Gastroesophageal sphincter (tissue), 4 donors: ENCODE data around the gene DNAAF3. TPM values are rescaled to one million over a fixed set of nuclear protein-coding genes. Genes with fewer than 3 reads are reported as not detected.
"Not testable (repeated sequence)": the region's sequence is repeated elsewhere in the genome, so short reads cannot be mapped to it uniquely, and the experiment has no call there.

ENCODE experiments used
- ATAC-seq: fragments of 150-250 bp; one replicate; pipeline ENCODE4 v1.9.1; 2016; ENCODE audit warnings: mild to moderate bottlenecking, moderate library complexity
- H3K27ac ChIP-seq, 4 donors: fragments of 200-600 bp; sonication (generic) in 3 of 4; 1 replicate in 3 of 4; 2 replicates in 1 of 4; pipeline ENCODE4 v1.5.1; 2016 to 2019
- H3K27me3 ChIP-seq: fragments of 200-600 bp; sonication (generic); one replicate; pipeline ENCODE4 v1.5.1; 2019
- H3K36me3 ChIP-seq, 2 donors: fragments of 200-600 bp; sonication (generic); one replicate each; pipeline ENCODE4 v1.5.1; 2019; ENCODE audit warnings: control low read depth in 1 of 2
- H3K4me1 ChIP-seq, 3 donors: fragments of 200-600 bp; sonication (generic); 1 replicate in 2 of 3; 2 replicates in 1 of 3; pipeline ENCODE4 v1.5.1; 2016 to 2019; ENCODE audit warnings: control low read depth in 2 of 3
- H3K4me3 ChIP-seq, 2 donors: fragments of 200-600 bp; sonication (generic); one replicate each; pipeline ENCODE4 v1.5.1; 2019; ENCODE audit warnings: mild to moderate bottlenecking in 1 of 2, moderate library complexity in 1 of 2
- H3K9me3 ChIP-seq, 3 donors: fragments of 200-600 bp; sonication (generic); one replicate each; pipeline ENCODE4 v1.5.1; 2017 to 2019; ENCODE audit warnings: control low read depth in 2 of 3
- CTCF ChIP-seq, 4 experiments: fragments of 200-600 bp in 2 of 4; fragments of 450-650 bp in 2 of 4; sonication (generic) in 1 of 4; IDR thresholded peaks; one replicate each; pipeline ENCODE4 v1.5.1; 2017 to 2019; ENCODE audit warnings: antibody characterized with exemption in 4 of 4, mild to moderate bottlenecking in 2 of 4, moderate library complexity in 2 of 4
- EP300 ChIP-seq: sonication (generic); formaldehyde crosslinking; IDR thresholded peaks from one replicate; pipeline ENCODE4 v1.6.1; 2017; ENCODE audit warnings: antibody characterized with exemption, mild to moderate bottlenecking
- POLR2A ChIP-seq, 2 donors: fragments of 450-650 bp; IDR thresholded peaks; one replicate each; pipeline ENCODE4 v1.6.1; 2017; ENCODE audit warnings: antibody characterized with exemption in 2 of 2, mild to moderate bottlenecking in 2 of 2, moderate library complexity in 1 of 2
- POLR2AphosphoS5 ChIP-seq: sonication (generic); formaldehyde crosslinking; IDR thresholded peaks from one replicate; pipeline ENCODE4 v1.6.1; 2017; ENCODE audit warnings: antibody characterized with exemption
- WGBS, 2 donors: methylation state at CpG; one replicate each; pipeline ENCODE4 v1.1.5; 2018; ENCODE audit warnings: low coverage in 1 of 2; 5-methylcytosine and 5-hydroxymethylcytosine counted together
- total RNA-seq, 4 donors: library from RNA; depleted of rRNA; stranded (reverse); fragments of >200 nt; gene quantifications; one replicate each; pipeline ENCODE4 v1.1.0, GENCODE V29; 2016

DNAAF3 gene
- total RNA-seq, 4 donors from 2014 or later: 0.42 to 0.52 TPM; not detected in 2

GRCh38 chr19:55206664-55207500, 40.5 kb upstream of the DNAAF3 start:
- H3K4me3 ChIP-seq: peak overlapping the region in 1 of 2 donors; percentile 22
- peak; percentile 17 for TF ChIP-seq POLR2AphosphoS5
- no peak for TF ChIP-seq POLR2A (IDR thresholded peaks at IDR 0.05)
- no peak for TF ChIP-seq CTCF (IDR thresholded peaks at IDR 0.05)
- no peak for TF ChIP-seq EP300
- peaks cover 48% of the 10 kb centered on the region for H3K27me3 ChIP-seq
- H3K27ac ChIP-seq: no peak overlapping the region
- peak; percentile 96 for ATAC-seq
- 37% methylated on average over 10 of the region's 29 CpGs; no CpG with 5 or more reads in 1 of the 2 donors for WGBS, 2 donors
- H3K4me1 ChIP-seq: peaks cover 0 to 10% (median 6%) of the 10 kb centered on the region in 3 donors
- H3K36me3 ChIP-seq: no peaks in the 10 kb centered on the region
- peaks cover 0 to under 1% (median 0%) of the 10 kb centered on the region in 3 donors for H3K9me3 ChIP-seq

GRCh38 chr19:55202199-55202598, 35.8 kb upstream of the DNAAF3 start:
- not testable (repeated sequence) for H3K9me3 ChIP-seq, ATAC-seq, H3K36me3 ChIP-seq, H3K27ac ChIP-seq, H3K4me1 ChIP-seq, H3K4me3 ChIP-seq
- peaks cover 73% of the 10 kb centered on the region for H3K27me3 ChIP-seq
- WGBS, 2 donors: 59% methylated on average over 5 of the region's 10 CpGs; no CpG with 5 or more reads in 1 of the 2 donors

- no peak for ATAC-seq
- peaks cover 60% of the 10 kb centered on the region for H3K27me3 ChIP-seq
These were observed 33.3 kb upstream of the DNAAF3 start for GRCh38 chr19:55199620-55200204.

GRCh38 chr19:55198651-55199050, 32.2 kb upstream of the DNAAF3 start:
- 30% methylated on average over 2 of the region's 5 CpGs; no CpG with 5 or more reads in 1 of the 2 donors for WGBS, 2 donors
- Histone ChIP-seq H3K36me3 (no peaks in the 10 kb centered on the region), H3K27me3 (peaks cover 60% of the 10 kb centered on the region), H3K27ac (no peak overlapping the region), H3K9me3 (no peaks in the 10 kb centered on the region), H3K4me3 (no peak overlapping the region), H3K4me1 (no peaks in the 10 kb centered on the region)
- no peak for ATAC-seq
- TF ChIP-seq POLR2AphosphoS5 (no peak), CTCF (IDR thresholded peaks at IDR 0.05) (no peak), EP300 (no peak), POLR2A (IDR thresholded peaks at IDR 0.05) (no peak)

More at GRCh38 chr19:55199620-55200204, 33.3 kb upstream of the DNAAF3 start:
- no peak for TF ChIP-seq POLR2AphosphoS5
- no peak for TF ChIP-seq CTCF (IDR thresholded peaks at IDR 0.05)
- TF ChIP-seq EP300: no peak
- no peak for TF ChIP-seq POLR2A (IDR thresholded peaks at IDR 0.05)
- H3K4me3 ChIP-seq: no peak overlapping the region
- no peak overlapping the region for H3K27ac ChIP-seq
- H3K36me3 ChIP-seq: no peaks in the 10 kb centered on the region
- WGBS, 2 donors: 40 to 59% methylated on average over 1 to 5 of the region's 5 CpGs
- no peaks in the 10 kb centered on the region for H3K9me3 ChIP-seq
- no peaks in the 10 kb centered on the region for H3K4me1 ChIP-seq

- Histone ChIP-seq H3K27ac (no peak overlapping the region), H3K27me3 (peaks cover 70% of the 10 kb centered on the region), H3K36me3 (no peaks in the 10 kb centered on the region), H3K9me3 (no peaks in the 10 kb centered on the region), H3K4me1 (no peaks in the 10 kb centered on the region), H3K4me3 (no peak overlapping the region)
- TF ChIP-seq EP300: no peak
- TF ChIP-seq CTCF (IDR thresholded peaks at IDR 0.05): no peak
- TF ChIP-seq POLR2AphosphoS5: no peak
- no peak for TF ChIP-seq POLR2A (IDR thresholded peaks at IDR 0.05)
- no peak for ATAC-seq
- WGBS, 2 donors: 45 to 59% methylated on average over 4 of the region's 4 CpGs
These were observed 31.1 kb upstream of the DNAAF3 start for GRCh38 chr19:55197528-55197927.
